Jurkat, Clone E6-1 (cell line): ENCODE results near the gene CLRN3.
A peak's percentile ranks its signal among the peaks of the same experiment; 100 is the strongest.

ENCODE experiments used
- DNase-seq: peaks from one replicate; pipeline ENCODE4 v3.0.0-alpha.2; 2011; ENCODE audit warnings: low read depth, low spot score
- H3K4me3 ChIP-seq: 2 replicates; pipeline ENCODE4 v1.5.1; 2011; ENCODE audit warnings: mild to moderate bottlenecking, low read length, control low read depth, moderate library complexity

The CLRN3 gene

GRCh38 chr10:127881262-127881661 lies 11.5 kb downstream of the CLRN3 start:
- H3K4me3 ChIP-seq = no peak overlapping the region
- DNase-seq = no peak

DNA sequence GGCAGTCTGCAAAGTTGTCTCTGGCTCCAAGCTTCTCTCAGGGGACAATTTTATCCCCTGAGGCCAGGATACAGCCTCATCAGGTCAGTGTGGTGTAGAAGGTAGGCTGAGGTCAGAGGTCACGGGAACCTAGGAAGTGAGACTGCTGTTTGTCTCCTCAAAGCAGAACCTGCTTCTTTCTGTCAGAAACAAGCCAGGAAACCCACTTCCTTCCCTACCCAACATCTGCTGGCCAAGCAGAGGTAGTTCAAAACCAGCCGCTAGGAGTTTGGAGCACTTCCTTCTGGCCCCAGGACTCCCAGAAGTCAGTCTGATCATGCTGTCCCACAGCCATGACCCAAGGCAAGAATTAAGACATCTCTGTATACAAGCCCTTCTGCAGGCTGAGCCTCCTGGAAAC lies 12.2 kb downstream of the CLRN3 start:
- no peak overlapping the region for H3K4me3 ChIP-seq
- DNase-seq = peak; percentile 80

DNA sequence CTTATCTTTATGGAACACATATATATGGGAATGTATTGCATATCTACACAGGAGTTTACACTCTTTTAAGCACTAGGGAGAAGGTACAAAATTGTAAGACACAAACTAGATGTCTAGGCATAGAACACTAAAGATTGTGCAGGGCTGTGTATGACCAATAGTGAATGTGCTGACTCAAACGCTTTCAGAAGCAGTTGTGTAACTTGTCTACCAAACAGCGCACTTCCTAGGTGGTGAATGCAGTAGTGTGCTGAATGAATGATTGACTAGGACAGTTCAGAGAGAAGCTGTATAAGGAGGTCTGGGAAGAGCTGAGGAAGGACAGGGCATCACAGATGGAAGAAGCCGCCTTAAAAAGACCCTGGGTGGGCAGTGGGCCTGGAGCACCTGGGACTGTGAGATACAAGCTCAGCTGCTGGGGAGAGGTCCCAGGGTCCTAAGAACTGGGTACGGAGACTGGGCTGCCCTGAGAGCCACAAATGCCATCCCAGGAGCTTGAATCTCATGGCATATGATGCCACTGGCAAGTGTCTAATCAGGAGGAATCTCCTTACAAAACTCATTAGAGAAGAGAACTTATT lies 14.2 kb downstream of the CLRN3 start:
- no peak for DNase-seq
- H3K4me3 ChIP-seq = no peak overlapping the region

DNA sequence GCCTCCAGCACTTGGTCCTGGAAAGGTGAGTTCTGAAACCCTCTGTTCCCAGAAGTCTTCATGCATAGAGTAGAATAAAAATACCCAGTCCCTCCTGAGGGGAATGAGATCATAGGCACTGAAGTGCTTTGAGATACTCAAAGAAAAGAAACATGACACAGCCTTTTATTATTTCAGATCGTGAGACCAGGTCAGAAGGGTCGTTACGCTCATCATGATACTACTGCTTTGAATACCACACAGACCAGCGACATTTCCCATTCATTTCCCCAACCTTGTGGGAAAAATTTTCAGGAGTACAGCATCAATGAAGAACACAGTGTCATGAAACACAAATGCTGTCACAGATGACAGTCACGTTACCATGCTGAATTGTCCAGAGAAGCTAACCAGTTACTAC lies 15.0 kb downstream of the CLRN3 start:
- H3K4me3 ChIP-seq = no peak overlapping the region
- DNase-seq = no peak

DNA sequence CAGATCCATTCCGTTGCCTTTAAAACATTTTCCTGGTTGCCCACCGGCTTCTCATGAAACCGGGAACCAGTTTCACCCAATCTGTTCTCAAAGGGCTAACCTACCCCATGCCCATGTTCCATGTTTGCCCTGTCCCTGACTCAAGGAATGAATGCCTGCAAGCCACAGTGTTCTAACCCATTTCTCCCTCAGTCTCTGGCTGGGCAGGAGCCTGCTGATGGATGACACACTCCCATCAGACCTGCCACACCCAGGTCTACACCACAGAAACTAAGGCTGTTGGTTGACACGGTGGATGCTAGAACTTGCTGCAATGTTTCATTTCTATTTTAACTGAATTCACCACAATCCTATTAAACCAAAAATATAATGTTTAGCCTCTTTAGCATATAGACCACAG lies 15.6 kb downstream of the CLRN3 start:
- DNase-seq = no peak

GRCh38 chr10:127875916-127876315 lies 16.8 kb downstream of the CLRN3 start:
- DNase-seq = no peak
- no peak overlapping the region for H3K4me3 ChIP-seq

More for the DNA sequence above, 15.6 kb downstream of the CLRN3 start:
- H3K4me3 ChIP-seq = no peak overlapping the region

- no peak for DNase-seq
- H3K4me3 ChIP-seq = no peak overlapping the region
These were observed 17.3 kb downstream of the CLRN3 start for GRCh38 chr10:127875449-127875765.

GRCh38 chr10:127874671-127875448 lies 17.9 kb downstream of the CLRN3 start:
- no peak for DNase-seq

DNA sequence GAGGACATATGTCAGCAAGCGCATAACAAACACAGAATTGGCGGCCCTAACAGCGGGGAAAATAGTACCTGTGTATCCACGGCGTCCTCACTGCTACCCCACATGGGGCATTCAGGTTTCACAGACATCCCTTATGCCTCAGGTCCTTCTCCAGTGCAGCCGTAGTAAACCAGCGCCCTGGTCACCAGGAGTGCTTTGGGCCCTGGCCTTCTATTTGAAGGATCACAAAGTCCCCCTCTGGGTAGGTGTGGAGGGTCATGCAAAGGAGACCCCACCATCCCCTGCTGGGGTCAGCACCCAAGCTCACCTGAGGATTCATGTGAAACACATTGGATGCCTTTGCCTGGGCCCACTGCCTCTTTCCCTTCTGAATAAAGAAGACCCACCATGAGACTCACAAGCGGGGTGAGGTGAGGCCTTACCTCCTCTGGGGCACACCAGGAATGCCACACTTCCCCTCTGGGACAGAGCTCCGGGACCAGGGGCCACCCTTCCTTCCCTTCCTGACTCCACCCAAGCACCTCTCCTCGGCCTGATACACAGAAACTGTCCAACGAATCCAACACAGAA lies 18.8 kb downstream of the CLRN3 start:
- no peak overlapping the region for H3K4me3 ChIP-seq
- DNase-seq = no peak

More at GRCh38 chr10:127874671-127875448, 17.9 kb downstream of the CLRN3 start:
- no peak overlapping the region for H3K4me3 ChIP-seq

GRCh38 chr10:127872871-127873600 lies 19.7 kb downstream of the CLRN3 start:
- peak; percentile 93 for DNase-seq
- H3K4me3 ChIP-seq = peak overlapping the region; percentile 48

DNA sequence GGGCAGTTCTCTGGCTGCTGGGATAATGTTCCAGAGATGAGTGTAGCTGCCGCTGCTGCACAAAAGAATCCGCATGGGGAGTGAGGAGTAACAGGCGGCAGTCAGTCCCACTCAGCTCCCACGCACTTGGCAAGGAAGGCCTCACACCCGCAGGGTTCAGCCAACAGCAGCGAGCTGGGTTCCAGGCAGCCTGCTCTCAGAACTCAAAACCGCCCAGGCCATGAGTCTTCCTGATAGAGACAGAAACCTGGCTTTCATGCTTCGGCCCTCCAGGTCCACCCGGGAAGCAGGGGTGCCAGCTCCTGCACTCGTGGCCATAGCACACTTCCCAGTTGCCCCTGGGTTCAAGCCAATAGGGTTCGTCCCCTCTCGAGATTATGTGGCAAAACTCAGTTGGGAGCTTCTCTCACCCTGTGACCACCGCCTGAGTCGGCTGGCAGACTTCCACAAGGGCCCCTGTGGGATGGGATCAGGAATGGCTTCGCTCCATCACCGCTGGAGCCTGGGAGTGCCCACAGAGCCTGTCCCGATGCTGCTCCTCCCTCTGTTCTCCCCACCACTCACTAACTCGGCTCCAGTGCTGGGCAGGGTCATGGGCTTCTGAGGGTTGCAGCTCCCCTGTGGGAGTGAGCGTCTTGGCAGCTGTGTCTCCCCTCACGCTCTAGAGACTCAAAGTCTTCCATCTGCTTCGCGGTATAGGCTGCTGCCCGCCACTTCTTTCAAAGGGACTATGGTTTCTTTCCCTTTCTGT lies 20.6 kb downstream of the CLRN3 start:
- peak overlapping the region; percentile 48 for H3K4me3 ChIP-seq
- peak; percentile 87 for DNase-seq

DNA sequence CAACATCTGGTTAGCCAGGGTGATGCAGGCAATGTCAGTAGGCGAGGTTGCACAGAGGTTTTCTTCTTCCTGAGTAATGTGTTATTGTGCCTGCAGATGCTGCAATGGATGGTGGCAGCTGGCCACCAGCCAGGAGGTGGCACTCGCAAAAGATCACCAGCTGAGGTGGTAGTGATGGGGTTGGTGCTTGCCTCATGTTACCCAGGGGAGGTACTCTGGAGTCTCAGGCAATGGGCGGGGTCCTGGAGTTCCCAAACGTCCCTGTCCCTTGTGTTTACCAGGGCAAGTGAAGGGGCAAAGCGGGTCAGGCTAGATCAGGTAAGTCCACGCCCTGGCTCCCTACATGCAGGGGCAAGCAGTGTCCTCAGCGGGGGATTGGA lies 21.1 kb downstream of the CLRN3 start:
- DNase-seq = peak; percentile 78
- peak overlapping the region; percentile 48 for H3K4me3 ChIP-seq

- no peak overlapping the region for H3K4me3 ChIP-seq
- no peak for DNase-seq
These were observed 23.4 kb downstream of the CLRN3 start for GRCh38 chr10:127869329-127869728.

- no peak for DNase-seq
- no peak overlapping the region for H3K4me3 ChIP-seq
These were observed 24.9 kb downstream of the CLRN3 start for GRCh38 chr10:127867805-127868204.

- DNase-seq = no peak
- no peak overlapping the region for H3K4me3 ChIP-seq
These were observed 26.3 kb downstream of the CLRN3 start for GRCh38 chr10:127866276-127867013.

GRCh38 chr10:127863231-127863825 lies 29.4 kb downstream of the CLRN3 start:
- no peak overlapping the region for H3K4me3 ChIP-seq
- DNase-seq = no peak

DNA sequence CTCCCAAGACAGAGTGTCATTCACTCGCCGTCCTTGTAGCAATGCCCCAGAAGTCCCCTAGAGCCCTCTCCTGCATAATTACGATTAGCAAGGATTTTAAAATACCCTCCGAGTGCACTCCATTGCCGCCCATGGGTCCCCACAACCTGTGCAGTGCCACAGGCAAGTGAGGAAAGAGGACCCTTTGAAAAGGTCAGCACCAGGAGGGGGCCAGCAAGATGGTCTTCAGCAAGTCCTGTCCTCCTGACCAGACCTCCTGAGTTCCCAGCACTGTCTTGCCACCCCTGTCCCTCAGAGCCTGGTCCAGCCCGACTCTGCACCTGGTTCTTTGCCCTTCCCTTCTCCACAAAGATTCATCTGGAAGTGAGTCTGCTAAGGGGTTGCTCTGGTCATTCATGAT lies 32.1 kb downstream of the CLRN3 start:
- no peak for DNase-seq
- no peak overlapping the region for H3K4me3 ChIP-seq

DNA sequence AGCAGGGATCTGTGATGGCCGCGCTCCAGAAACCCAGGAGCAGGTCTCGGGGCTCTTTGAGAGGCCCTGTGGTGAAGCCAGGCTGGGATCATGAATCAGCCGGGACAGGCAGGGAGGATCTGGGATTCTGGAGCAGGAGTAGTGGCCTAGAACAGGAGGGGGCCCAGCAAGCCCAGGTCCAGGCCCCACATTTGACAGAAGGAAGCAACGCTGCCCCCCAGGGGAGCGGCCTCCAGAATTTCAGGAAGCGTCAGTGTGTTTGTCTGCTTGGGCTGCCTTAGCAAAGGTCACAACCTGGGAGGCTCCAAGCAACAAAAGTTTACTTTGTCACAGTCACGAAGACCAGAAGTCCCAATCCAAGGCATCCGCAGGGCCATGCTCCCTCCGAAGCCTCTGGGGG lies 36.8 kb downstream of the CLRN3 start:
- no peak overlapping the region for H3K4me3 ChIP-seq
- no peak for DNase-seq

GRCh38 chr10:127855591-127855881 lies 37.2 kb downstream of the CLRN3 start:
- no peak overlapping the region for H3K4me3 ChIP-seq
- no peak for DNase-seq
